RCC 7860 (cell line): ENCODE results near the gene CRYBA2.

Experiments
- DNase-seq: peaks from one replicate; pipeline ENCODE4 v3.0.0-alpha.2; 2015; ENCODE audit warnings: low spot score
- FAIRE-seq: peaks from 2 replicates; lab custom pipeline; 2012; peaks lifted over from hg19 to GRCh38; lab: Jason Lieb, UNC

Gene CRYBA2

DNA sequence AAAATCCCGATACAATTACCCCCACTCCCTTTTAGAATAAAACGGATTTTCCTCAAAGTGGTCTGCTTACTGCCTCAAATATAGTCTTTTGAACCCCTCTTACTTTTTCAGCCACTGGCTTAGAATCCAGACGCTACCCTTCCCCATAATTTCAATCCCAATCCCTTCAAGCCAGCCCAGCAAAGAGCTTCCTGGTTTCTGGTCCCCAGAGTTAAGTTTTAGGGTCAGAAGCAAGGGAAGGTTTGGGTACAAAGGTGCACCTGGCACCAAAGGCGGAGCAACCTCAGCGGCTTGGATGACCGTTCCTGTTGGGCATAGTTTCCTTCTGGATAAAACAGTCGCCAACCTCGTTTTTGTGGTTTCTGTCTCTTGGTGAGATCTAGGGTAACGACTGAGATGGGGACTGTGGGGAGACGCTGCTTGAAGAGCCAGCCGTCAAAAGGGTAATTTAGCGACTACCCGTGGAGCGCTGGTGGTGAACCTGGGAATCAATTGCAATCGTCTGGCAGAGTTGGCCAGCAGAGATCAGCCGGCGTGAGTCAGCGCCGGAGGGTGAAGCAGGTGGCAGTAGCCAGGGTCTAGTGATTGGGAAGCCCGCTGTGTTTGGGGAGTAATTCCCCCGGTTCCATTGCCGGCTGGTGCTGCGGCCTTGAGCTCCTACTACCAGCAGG, 9.8 kb downstream of the CRYBA2 start:
- no peak for FAIRE-seq
- no peak for DNase-seq

DNA sequence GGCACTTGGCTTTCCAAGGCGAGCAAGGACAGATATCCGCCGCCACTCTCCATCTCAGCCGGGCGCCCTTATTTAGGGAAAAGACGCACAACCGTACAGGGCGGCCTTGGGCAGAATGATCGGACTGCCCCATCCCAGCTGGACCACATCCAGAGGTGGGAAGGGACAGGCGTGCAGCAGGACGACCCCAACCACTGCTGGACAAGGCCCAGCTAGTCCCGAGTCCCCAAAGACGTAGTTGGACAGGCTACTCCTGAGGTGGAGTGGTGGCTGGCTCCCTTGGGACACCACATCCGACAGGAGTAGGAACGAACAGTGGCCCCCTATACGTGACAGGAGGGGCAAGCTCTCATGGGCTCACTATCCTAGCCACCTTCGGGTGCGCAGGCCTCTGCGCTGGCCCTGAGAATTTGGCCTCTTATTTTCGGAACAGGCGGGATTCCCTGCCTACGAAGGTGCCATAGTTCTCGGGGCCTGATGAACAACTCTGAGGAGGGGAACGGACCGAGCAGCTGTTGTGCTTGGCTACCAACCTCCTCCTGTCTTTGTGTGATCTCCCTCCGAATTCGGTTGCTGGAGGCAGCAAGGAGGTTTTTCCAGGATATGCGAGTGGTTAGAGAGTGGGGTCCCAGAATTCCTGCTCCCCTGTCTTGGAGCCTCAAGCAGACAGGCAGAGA, 10.5 kb downstream of the CRYBA2 start:
- no peak for FAIRE-seq
- DNase-seq, result no peak

DNA sequence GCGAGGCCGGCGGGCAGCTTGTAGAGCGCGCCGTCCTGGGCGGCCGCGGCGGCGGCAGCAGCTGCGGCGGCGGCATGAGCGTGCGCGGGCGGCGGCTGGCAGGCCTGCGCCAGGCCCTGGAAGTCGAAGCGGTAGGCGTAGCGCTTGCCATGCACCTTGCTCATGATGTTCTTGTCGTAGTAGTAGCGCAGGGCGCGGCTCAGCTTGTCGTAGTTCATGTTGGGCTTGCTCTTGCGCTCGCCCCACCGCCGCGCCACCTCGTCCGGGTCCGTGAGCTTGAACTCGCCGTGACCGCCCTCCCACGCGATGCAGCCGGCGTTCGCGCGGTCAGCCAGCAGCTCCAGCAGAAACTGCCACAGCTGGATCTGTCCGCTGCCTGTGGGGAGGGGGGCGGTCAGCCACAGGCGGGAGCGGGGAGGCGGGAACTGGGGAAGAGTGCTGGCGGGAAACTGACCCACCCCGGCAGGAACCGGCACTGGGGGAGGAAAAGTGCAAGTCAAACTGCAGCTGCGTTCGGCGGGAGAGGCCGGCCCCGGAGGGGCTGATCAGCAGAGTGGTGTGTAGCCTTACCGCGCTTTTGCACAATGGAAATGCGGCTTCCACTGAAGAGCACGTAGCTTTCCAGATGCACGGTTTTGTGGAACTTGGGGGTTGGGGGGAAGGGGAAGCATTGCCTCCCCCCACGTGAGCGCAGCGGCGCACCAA, 11.2 kb downstream of the CRYBA2 start:
- FAIRE-seq (no peak), DNase-seq (no peak)

DNA sequence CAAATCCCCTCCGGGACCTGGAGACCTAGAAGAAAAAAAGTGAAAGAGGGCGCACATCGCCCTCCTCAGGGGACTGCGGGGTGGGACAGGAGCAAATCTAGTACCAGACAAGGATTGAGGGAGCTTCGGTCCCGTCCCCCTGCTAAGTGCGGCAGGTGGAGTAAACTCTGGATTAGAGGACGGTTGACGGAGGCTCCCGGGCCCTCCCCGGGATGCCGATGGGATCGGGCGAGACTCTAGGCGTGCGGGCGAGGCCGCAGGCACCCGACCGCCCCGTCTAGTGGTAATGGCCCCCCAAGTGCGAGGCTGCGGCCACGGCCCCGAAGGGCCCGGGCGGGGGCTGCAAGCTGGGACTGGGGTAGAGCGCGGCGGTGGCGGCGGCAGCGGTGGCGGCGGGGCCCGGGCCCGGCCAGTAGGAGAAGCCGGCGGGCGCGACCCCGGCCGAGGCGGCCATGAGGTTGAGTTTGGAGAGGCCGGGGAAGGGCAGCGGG, 11.8 kb downstream of the CRYBA2 start:
- FAIRE-seq, result no peak
- DNase-seq, result no peak

DNA sequence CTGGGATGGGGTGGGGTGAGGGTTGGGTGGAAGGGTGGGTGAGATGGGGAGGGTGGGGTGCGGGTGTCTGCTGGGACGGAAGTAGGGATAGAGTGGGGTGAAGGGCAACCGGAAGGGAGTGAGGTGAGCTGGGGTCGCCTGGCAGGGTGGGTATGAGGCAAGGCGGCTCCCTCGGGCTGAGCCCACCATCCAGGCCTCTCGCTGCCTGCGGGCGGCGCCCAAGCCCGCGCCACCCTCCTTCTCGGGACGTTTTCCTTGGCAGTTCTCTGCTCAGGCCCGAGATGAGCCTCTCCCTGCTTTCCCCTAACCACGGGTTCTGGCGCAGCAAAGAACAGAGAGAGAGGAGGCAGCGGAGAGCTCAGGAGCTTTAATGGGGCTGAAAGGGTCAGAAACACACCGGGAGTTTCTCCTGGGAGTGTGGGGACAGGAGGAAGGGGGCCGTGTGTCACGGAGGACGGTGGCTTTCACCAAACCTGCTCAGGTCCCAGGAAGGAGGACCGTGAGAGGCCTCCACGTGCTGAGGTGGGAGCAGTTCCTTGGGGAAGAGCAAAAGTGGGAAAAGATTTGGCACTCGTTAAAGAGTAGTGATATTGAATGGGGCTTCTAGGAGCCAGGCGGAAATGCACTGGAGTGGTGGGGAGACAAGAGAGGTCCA, 12.4 kb downstream of the CRYBA2 start:
- DNase-seq, result no peak
- FAIRE-seq, result no peak

DNA sequence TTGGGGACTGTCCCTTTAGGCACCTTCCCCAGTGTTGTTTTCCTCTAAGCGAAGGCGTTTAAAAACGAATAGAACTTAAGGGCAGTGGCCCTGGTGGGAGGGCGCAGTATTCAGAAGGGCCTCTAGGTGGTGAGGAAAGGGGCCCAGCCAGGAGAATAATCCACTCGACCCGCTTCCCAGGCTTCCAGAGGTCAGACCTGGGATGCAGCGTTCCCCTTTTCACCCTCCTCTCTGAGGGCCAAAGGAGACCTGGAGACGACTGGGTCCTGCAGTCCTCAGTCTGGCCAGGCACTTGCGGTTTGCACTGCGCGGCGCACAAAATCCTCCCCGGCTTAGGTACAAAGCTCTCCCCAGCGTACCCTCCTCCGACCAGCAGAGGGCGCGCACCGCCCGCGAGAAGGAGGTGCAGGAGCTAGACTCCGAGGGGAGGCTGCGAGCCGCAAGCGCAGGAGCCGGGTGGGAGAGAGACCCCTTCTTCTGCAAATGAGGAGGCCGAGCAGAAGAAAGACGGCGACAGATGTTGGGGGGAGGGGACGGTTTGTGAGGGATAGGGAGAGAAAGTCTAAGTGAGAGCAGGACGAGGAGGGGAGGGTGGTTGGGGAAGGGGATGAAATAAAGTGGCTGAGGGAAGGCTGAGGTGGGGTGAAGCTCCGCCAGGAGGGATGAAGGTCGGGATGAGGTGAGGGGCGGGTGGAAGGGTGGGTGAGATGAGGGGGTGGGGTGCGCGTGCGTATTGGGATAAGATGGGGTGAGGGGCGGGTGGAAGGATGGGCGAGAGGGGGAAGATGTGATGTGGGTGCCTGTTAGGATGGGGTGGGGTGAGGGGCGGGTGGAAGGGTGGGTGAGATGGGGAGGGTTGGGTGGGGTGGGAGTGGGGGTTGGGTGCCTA, 13.1 kb downstream of the CRYBA2 start:
- FAIRE-seq, result no peak
- peak; percentile 48 for DNase-seq

DNA sequence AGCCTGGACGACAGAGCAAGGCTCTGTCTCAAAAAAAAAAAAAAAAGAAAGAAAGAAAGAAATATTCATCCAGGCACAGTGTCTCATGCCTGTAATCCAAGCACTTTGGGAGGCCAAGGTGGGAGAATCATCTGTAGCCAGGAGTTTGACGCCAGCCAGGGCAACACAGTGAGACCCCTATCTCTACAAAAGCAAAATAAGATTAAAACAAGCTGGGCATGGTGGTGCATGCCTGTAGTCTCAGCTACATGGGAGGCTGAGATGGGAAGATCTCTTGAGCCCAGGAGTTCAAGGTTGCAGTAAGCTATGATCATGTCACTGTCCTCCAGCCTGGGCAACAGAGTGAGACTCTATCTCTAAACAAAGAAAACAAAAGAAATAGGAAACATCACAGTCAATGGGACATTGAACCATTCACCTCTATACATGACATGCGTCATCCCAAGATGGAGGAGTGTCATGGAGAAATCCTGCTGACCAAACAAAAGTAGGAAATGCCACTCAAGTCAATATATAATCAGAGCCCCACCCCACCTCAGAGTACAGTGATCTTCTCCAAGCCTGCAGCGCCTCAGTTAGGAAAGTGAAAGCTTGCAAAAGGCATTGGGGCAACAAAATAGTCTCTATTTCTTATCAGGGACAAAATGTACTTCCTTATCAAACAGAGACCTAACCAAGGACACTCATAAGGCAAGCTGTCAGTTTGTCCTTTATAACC, 18.0 kb downstream of the CRYBA2 start:
- DNase-seq, result no peak
- FAIRE-seq, result no peak

DNA sequence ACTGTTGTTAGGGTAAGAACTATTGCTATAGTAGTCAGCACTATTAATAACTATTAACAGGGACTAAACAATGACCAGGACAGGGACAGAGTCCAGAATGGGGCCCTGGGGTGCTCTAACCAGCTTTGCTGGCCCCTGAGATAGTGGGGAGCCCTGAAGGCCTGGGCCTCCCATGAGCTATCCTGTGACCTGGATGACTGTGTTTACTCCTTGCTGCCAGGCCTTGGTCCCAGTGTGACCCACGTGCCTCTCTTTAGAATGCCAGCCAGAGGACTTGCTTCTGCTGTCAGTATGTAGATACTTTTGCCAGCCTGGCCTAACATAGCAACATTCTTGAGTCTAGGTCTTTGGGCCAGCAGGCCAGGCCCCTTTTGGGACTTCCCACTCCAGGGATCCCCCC, 22.3 kb downstream of the CRYBA2 start:
- DNase-seq (no peak), FAIRE-seq (no peak)

DNA sequence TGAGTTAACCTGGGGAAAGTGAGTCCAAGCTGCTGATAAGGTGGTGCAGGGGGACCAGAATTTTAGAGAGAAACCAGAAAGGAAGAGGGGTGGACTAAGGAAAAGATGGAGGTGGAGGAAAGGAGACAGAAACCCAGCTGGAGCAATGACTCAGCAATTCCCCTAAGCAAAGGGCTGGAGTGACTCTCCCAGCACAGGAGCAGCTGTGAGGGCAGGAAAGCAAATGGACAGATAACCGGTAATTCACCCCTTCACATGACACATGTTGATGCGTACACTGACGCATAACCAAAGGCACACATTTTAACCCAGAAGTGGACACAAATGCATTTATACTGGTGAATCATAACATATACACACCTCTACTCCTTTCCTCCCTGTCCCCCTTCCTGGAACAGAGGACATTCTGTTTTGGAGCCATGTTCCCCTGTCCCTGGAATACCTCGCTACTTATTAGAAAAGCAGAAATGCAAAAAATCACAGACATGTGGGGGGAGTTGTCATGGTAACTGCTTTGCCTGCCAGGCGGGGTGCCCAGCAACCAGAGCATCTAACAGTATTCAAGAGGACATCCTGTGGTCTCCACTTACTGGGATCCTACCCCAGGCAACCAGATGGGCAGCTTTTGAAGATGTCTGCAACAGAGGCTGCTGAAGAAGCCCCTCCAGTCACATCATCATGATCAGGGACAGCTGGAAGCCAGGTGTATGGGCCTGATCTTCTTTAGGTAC, 29.0 kb downstream of the CRYBA2 start:
- FAIRE-seq, result peak; percentile 10
- DNase-seq, result peak; percentile 78

DNA sequence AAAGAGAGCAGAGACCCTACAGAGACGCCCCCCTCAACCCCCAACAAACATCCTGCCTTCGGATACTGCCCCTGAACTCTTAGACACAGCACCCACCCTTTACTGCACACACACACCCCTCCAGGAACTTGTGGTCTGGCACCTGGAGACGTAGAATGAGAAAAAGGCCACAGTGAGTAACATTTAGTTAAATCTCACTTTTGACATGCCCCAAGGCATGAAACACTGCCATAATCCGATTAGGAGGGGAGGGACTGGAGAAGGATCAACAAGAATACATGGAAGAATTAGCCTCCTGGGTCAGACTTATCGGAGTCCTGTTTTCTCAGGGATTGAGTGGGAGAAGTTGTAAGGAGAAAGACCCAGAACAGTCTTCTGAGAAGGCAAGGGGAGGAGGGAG, 29.6 kb downstream of the CRYBA2 start:
- DNase-seq (peak; percentile 8), FAIRE-seq (no peak)

DNA sequence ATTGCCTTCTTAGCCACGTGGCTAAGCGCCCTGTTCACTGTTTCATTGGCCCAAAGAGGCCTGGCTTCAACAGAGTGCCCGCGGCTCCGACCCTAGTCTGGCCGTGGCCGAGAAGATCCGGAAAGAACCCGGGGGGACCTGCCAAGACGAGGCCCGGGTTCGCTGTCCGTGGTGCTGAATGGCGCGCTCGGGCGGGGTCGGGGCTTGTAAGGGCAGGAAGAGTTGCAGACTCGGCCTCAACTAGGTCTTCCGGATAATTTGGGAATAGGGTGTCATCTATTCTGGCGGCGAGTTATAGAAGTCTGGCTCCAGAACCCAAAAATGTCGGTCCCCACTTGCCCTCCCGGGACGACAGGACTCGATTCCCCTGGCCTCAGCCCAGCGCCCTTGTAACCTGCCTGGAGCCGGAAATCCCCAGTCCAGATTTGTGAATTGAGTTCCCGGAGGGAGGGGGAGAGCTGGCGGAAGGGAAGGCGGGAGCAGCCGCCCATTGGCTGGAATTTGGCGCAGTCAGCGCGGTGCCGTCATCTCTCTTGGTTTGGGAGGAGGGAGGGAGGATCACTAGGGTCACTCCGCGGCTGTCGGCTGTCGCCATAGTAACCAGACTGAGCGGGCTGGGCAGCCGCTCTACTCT, 30.2 kb downstream of the CRYBA2 start:
- peak; percentile 74 for DNase-seq

DNA sequence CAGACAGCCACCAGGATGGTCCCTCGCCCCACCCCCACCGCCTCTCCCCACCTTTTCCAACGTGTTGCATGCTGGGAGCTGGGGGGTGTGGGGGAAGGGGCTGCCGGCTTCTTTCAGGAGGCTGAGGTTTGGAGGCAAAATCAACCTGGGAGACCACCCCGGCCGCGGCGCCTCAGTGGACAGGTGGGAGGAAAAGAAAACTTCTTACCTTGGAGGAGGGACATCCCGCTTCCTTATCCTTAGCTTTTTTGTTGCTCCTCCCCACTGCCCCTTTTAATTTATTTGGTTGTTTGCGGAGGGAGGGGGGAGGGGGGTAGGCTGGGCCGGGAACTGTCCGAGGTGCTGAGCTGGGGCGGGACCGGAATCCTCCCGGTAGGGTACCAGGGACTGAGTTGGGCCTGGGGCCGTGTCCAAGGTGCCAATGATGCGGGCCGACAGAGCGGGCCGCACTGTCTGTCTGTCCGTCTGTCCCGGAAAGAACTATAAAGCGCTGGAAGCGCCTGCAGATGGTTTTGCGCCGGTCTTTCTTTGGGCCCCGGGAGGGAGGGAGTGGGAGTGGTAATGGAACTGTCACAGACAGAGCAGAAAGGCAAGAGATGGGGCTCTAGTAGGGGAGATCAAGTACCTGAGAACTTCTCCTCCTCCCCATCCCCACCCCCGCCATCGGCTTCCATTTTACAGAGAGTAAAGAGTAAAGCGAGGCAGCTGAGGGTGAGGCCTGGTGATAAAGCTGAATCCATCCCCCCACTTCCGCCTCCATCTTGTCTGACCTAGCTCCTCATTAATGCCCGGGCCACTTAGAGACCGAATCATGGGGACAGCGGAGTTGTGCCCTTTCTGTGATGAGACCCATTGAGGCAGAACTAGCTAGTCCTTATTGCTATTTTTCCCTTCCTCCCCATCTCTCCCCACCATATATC, 31.3 kb downstream of the CRYBA2 start:
- no peak for DNase-seq
- FAIRE-seq, result no peak

More for the DNA sequence above, 30.2 kb downstream of the CRYBA2 start:
- FAIRE-seq, result no peak

DNA sequence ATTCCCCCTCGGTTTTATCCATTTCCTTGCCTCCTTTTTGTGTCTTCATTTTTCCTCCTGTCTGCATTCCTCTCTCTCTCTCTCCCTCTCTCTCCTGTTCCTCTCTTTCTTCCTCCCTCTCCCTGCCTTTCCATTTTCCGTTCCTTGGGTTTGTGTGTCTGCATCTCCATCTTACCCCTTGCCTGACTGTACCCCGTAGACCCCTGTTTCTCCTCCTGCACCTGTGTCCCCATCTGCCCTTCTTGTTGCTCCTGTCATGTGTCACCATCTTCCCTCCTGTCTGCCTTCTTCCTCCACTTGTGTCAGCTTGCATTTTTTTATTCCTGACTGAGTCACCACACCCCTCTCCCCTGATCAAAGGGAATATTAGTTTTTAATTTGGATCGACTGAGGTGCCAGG, 32.0 kb downstream of the CRYBA2 start:
- FAIRE-seq (no peak), DNase-seq (no peak)

DNA sequence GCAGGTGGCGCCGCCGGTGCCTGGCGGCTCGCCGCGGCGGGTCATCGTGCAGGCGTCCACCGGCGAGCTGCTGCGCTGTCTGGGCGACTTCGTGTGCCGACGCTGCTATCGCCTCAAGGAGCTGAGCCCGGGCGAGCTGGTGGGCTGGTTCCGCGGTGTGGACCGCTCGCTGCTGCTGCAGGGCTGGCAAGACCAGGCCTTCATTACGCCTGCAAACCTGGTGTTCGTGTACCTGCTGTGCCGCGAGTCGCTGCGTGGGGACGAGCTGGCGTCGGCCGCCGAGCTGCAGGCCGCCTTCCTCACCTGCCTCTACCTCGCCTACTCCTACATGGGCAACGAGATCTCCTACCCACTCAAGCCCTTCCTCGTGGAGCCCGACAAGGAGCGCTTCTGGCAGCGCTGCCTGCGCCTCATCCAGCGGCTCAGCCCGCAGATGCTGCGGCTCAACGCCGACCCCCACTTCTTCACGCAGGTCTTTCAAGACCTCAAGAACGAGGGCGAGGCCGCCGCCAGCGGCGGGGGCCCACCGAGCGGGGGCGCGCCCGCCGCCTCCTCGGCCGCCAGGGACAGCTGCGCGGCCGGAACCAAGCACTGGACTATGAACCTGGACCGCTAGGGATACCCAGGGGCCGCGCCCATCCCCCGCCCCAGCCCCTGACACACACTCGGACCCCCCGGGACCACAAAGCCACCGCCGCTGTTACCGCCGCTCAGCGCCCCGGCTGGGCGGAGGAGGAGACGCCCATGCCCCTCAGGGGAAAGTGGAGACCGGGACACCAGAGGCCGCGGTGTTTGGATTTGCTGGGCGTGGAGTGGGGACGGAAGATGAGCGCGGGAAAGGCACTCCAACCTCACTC, 32.7 kb downstream of the CRYBA2 start:
- DNase-seq, result no peak
- no peak for FAIRE-seq

DNA sequence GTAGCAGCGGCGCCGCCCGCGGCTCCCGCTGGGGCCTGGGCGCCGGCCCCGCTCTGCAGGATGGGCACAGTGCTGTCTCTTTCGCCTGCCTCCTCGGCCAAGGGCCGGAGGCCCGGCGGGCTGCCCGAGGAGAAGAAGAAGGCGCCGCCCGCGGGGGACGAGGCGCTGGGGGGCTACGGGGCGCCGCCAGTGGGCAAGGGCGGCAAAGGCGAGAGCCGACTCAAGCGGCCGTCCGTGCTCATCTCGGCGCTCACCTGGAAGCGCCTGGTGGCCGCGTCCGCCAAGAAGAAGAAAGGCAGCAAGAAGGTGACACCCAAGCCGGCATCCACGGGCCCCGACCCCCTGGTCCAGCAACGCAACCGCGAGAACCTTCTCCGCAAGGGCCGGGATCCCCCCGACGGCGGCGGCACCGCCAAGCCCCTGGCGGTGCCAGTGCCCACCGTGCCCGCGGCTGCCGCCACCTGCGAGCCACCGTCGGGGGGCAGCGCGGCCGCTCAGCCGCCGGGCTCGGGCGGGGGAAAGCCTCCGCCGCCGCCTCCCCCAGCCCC, 33.4 kb downstream of the CRYBA2 start:
- FAIRE-seq, result no peak
- DNase-seq, result no peak

DNA sequence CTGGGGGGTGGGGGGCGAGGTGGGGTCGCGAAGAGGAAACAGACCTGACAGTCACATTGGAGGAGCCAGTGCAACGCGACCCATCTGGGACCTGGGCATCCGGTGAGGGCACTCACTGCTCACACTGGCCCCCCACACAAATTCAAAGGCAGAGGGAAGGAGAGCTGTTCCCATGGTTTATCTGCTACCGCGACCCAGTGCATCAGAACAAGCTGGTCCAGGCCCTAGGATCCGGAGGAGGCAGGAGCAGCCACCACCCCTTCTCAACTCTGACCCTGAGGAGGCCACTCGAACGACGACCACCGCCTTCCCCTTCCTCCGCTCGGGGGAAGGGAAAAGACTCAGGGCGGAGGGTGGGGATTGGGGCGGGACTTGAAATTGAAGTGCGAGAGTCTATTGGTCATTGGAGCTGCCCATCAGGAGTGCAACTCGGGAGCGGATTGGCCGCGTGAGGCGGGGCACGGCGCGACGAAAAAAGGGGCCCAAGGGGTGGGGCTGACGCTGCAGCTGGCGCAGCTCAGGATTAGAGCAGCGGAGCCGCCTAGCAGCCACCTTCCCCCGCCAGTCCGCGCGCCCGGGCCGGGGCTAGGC, 34.0 kb downstream of the CRYBA2 start, which contains the start of gene CDK5R2:
TSS of gene CDK5R2 (plus strand) at position 526 of the 591 bp plus-strand sequence. CDS start 155 bp downstream, outside the sequence.
- FAIRE-seq (no peak), DNase-seq (peak; percentile 50)
